ENCODE results near the gene MOGAT1.

MOGAT1 gene

GRCh38 chr2:222736301-222736700, 64.8 kb downstream of the MOGAT1 start:
- H3K27ac Mint-ChIP-seq: no peak overlapping the region
- H3K27me3 Mint-ChIP-seq: peaks cover 26% of the 10 kb centered on the region
- H3K4me3 Mint-ChIP-seq: no peak overlapping the region
- no peaks in the 10 kb centered on the region for H3K36me3 Mint-ChIP-seq (ENCODE audit: low read depth)
- no peak for DNase-seq
- H3K4me1 Mint-ChIP-seq (ENCODE audit: low read depth): peaks cover 4% of the 10 kb centered on the region
- H3K9me3 Mint-ChIP-seq: no peaks in the 10 kb centered on the region

- H3K9me3 Mint-ChIP-seq: no peaks in the 10 kb centered on the region
- no peak overlapping the region for H3K27ac Mint-ChIP-seq
- no peaks in the 10 kb centered on the region for H3K36me3 Mint-ChIP-seq (ENCODE audit: low read depth)
- peaks cover 26% of the 10 kb centered on the region for H3K27me3 Mint-ChIP-seq
- peaks cover 4% of the 10 kb centered on the region for H3K4me1 Mint-ChIP-seq (ENCODE audit: low read depth)
- no peak overlapping the region for H3K4me3 Mint-ChIP-seq
- DNase-seq: no peak
These were observed 65.5 kb downstream of the MOGAT1 start for GRCh38 chr2:222736924-222737323.

- DNase-seq: no peak
- Mint-ChIP-seq H3K4me3 (no peak overlapping the region), H3K36me3 (ENCODE audit: low read depth) (no peaks in the 10 kb centered on the region), H3K4me1 (ENCODE audit: low read depth) (peaks cover 6% of the 10 kb centered on the region), H3K27me3 (peaks cover 25% of the 10 kb centered on the region), H3K9me3 (no peaks in the 10 kb centered on the region), H3K27ac (no peak overlapping the region)
These were observed 66.9 kb downstream of the MOGAT1 start for GRCh38 chr2:222738312-222738711.

- H3K4me3 Mint-ChIP-seq: no peak overlapping the region
- peaks cover 9% of the 10 kb centered on the region for H3K4me1 Mint-ChIP-seq (ENCODE audit: low read depth)
- H3K9me3 Mint-ChIP-seq: no peaks in the 10 kb centered on the region
- no peak overlapping the region for H3K27ac Mint-ChIP-seq
- H3K27me3 Mint-ChIP-seq: peaks cover 29% of the 10 kb centered on the region
- no peak for DNase-seq
- H3K36me3 Mint-ChIP-seq (ENCODE audit: low read depth): no peaks in the 10 kb centered on the region
These were observed 67.4 kb downstream of the MOGAT1 start for GRCh38 chr2:222738809-222739208.

- no peak overlapping the region for H3K4me3 Mint-ChIP-seq
- no peaks in the 10 kb centered on the region for H3K9me3 Mint-ChIP-seq
- H3K36me3 Mint-ChIP-seq (ENCODE audit: low read depth): no peaks in the 10 kb centered on the region
- H3K27ac Mint-ChIP-seq: no peak overlapping the region
- H3K4me1 Mint-ChIP-seq (ENCODE audit: low read depth): peaks cover 9% of the 10 kb centered on the region
- no peak for DNase-seq
- H3K27me3 Mint-ChIP-seq: peaks cover 29% of the 10 kb centered on the region
These were observed 68.5 kb downstream of the MOGAT1 start for GRCh38 chr2:222739939-222740338.

GRCh38 chr2:222743251-222743812, 71.9 kb downstream of the MOGAT1 start:
- no peaks in the 10 kb centered on the region for H3K9me3 Mint-ChIP-seq
- H3K4me1 Mint-ChIP-seq (ENCODE audit: low read depth): peaks cover 20% of the 10 kb centered on the region
- H3K27ac Mint-ChIP-seq: no peak overlapping the region
- no peak overlapping the region for H3K4me3 Mint-ChIP-seq
- no peaks in the 10 kb centered on the region for H3K36me3 Mint-ChIP-seq (ENCODE audit: low read depth)
- DNase-seq: no peak
- H3K27me3 Mint-ChIP-seq: peaks cover 17% of the 10 kb centered on the region

GRCh38 chr2:222745836-222746559, 74.5 kb downstream of the MOGAT1 start:
- DNase-seq: no peak
- Mint-ChIP-seq H3K27ac (peak overlapping the region; percentile 48), H3K27me3 (peaks cover 10% of the 10 kb centered on the region), H3K9me3 (no peaks in the 10 kb centered on the region), H3K4me1 (ENCODE audit: low read depth) (peaks cover 16% of the 10 kb centered on the region), H3K36me3 (ENCODE audit: low read depth) (no peaks in the 10 kb centered on the region), H3K4me3 (no peak overlapping the region)

- no peaks in the 10 kb centered on the region for H3K9me3 Mint-ChIP-seq
- no peak overlapping the region for H3K27ac Mint-ChIP-seq
- H3K27me3 Mint-ChIP-seq: peaks cover 10% of the 10 kb centered on the region
- no peak overlapping the region for H3K4me3 Mint-ChIP-seq
- no peak for DNase-seq
- H3K36me3 Mint-ChIP-seq (ENCODE audit: low read depth): no peaks in the 10 kb centered on the region
- peaks cover 20% of the 10 kb centered on the region for H3K4me1 Mint-ChIP-seq (ENCODE audit: low read depth)
These were observed 76.2 kb downstream of the MOGAT1 start for GRCh38 chr2:222747526-222748160.

- Mint-ChIP-seq H3K4me3 (no peak overlapping the region), H3K36me3 (ENCODE audit: low read depth) (no peaks in the 10 kb centered on the region), H3K4me1 (ENCODE audit: low read depth) (peaks cover 16% of the 10 kb centered on the region), H3K27ac (no peak overlapping the region), H3K9me3 (no peaks in the 10 kb centered on the region), H3K27me3 (no peaks in the 10 kb centered on the region)
- DNase-seq: no peak
These were observed 79.1 kb downstream of the MOGAT1 start for GRCh38 chr2:222750533-222750932.

- Mint-ChIP-seq H3K4me3 (no peak overlapping the region), H3K36me3 (ENCODE audit: low read depth) (no peaks in the 10 kb centered on the region)
These were observed 79.8 kb downstream of the MOGAT1 start for GRCh38 chr2:222751238-222751637.

GRCh38 chr2:222751821-222752719, 80.6 kb downstream of the MOGAT1 start:
- no peaks in the 10 kb centered on the region for H3K36me3 Mint-ChIP-seq (ENCODE audit: low read depth)
- no peaks in the 10 kb centered on the region for H3K9me3 Mint-ChIP-seq
- peaks cover 13% of the 10 kb centered on the region for H3K4me1 Mint-ChIP-seq (ENCODE audit: low read depth)
- DNase-seq: no peak
- no peak overlapping the region for H3K4me3 Mint-ChIP-seq
- H3K27ac Mint-ChIP-seq: no peak overlapping the region
- H3K27me3 Mint-ChIP-seq: no peaks in the 10 kb centered on the region

More at GRCh38 chr2:222751238-222751637, 79.8 kb downstream of the MOGAT1 start:
- H3K27me3 Mint-ChIP-seq: no peaks in the 10 kb centered on the region
- no peak overlapping the region for H3K27ac Mint-ChIP-seq
- H3K9me3 Mint-ChIP-seq: no peaks in the 10 kb centered on the region
- H3K4me1 Mint-ChIP-seq (ENCODE audit: low read depth): peaks cover 16% of the 10 kb centered on the region
- no peak for DNase-seq

GRCh38 chr2:222752746-222753145, 81.3 kb downstream of the MOGAT1 start:
- Mint-ChIP-seq H3K27ac (no peak overlapping the region), H3K36me3 (ENCODE audit: low read depth) (no peaks in the 10 kb centered on the region), H3K4me3 (no peak overlapping the region)

GRCh38 chr2:222753251-222753824, 81.9 kb downstream of the MOGAT1 start:
- no peak for DNase-seq
- no peak overlapping the region for H3K27ac Mint-ChIP-seq
- no peak overlapping the region for H3K4me3 Mint-ChIP-seq
- no peaks in the 10 kb centered on the region for H3K9me3 Mint-ChIP-seq
- peaks cover 5% of the 10 kb centered on the region for H3K4me1 Mint-ChIP-seq (ENCODE audit: low read depth)
- H3K36me3 Mint-ChIP-seq (ENCODE audit: low read depth): no peaks in the 10 kb centered on the region
- no peaks in the 10 kb centered on the region for H3K27me3 Mint-ChIP-seq

More at GRCh38 chr2:222752746-222753145, 81.3 kb downstream of the MOGAT1 start:
- H3K27me3 Mint-ChIP-seq: no peaks in the 10 kb centered on the region
- DNase-seq: no peak
- no peaks in the 10 kb centered on the region for H3K9me3 Mint-ChIP-seq
- peaks cover 7% of the 10 kb centered on the region for H3K4me1 Mint-ChIP-seq (ENCODE audit: low read depth)

- H3K4me1 Mint-ChIP-seq (ENCODE audit: low read depth): peaks cover 5% of the 10 kb centered on the region
- no peaks in the 10 kb centered on the region for H3K9me3 Mint-ChIP-seq
- no peaks in the 10 kb centered on the region for H3K27me3 Mint-ChIP-seq
- H3K27ac Mint-ChIP-seq: no peak overlapping the region
- no peak overlapping the region for H3K4me3 Mint-ChIP-seq
- H3K36me3 Mint-ChIP-seq (ENCODE audit: low read depth): no peaks in the 10 kb centered on the region
- DNase-seq: no peak
These were observed 83.0 kb downstream of the MOGAT1 start for GRCh38 chr2:222754324-222754930.

All from activated T-cell treated with anti-CD3 and anti-CD28 coated beads, Interleukin-2, amount 50 U/mL, for 24 hours (primary cell).